GM21515 (cell line): ENCODE measurements around the gene PCBP4.

Source experiments
- ATAC-seq: cut with Tn5 transposase; IDR thresholded peaks from one replicate; pipeline ENCODE4 v1.9.1; 2021; ENCODE audit not compliant: unreplicated experiment

PCBP4 gene

DNA sequence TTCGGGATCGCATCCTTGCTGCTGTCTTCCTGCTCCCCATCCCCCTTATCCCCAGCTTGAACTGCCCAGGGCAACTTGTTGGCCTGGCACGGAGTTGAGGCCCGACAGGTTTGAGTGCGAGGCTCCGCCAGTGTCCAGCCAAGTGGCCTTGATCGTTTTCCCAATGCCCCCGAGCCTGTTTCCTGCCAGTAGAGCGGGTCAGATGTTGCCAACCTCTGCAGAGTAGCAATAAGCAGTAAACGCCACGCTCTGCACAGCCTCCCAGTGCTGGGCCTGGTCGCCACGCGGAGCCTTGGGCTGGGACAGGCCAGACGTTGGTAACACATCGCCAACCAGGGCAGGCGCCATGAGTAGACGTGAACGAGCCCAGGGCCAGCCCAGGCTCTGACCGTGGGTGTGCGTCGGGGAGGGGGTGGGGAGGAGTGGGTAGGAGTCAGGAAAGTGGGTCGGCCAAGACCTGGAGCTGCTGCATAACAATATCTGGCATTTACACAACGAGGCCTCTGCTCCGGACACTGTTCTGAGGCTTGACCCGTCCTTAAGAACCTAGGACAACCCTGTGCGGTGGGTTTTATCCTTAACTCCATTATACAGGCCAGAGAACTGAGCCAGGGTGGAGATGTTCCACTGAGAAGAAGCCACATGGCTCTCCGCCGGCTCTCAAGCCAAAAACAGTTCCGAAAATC lies 7.2 kb upstream of the PCBP4 start:
- peak; percentile 2 for ATAC-seq

DNA sequence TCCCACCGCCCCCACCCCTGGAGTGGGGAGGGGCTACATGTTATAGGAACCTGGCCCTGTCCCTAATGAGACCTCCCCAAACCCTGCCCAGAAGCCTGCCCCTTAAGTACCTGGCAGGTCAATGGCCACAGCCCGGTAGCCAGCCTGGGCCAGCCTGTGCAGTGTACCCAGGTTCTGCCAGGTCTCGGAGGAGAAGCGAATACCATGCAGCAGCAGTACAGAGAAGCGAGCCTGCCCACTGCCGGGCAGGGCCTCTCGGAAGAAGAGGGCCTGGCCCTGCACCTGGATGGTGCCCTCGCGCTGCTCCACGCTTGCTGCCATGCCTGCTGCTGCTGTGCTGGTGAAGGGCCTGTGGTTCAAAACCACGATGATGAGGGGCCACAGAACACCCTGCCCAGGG lies 4.1 kb upstream of the PCBP4 start:
- no peak for ATAC-seq

DNA sequence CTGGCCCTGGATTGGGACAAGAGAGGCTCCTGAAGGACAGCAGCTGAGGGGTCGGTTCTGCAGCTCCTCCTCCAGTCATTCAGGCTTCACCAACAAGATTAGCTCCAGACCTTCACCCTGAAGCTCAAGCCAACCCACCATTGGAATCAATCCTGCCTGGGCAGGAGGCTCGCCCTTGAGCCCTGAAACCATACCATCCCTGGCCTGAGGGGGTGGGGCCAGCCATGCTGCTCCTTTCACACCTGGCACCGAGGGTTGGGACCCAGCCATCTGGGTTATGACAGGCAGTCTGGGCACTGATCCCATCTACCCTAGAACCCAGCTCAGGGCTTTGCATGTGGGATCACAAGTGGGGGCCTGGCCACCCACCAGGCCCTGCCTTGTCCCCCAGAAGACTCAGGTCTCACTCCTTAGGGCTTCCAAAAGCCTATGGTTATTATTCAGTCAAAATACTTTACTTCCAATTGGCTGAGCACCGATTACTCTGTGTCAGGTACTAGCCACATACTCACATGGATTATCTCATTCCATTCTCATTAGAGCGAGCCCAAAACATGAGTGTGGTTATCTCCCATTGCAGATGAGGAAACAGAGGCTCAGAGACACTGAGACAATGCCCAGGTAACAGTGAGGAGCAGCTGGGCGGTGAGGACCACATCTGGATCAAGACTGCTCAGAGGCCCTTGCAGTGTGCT lies 3.5 kb upstream of the PCBP4 start:
- ATAC-seq: no peak

DNA sequence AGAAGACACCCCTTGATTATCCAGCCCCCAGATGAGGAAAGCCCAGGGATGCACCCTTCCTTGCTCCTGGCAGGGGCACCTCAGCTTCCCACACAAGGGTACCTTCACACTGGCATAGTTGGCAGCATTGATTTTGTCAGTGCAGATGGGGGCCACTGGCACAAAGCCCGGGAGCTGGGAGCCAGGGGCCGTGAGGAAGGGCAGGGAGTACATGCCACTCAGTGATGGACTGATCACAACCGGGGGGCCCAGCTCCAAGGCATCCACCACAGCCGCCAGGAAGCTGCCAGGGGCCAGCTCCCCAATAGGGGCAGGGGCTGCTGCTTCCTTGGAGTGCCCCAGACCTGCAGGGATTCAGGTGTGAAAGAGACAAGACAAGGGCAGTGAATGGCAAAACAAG lies 2.6 kb upstream of the PCBP4 start:
- ATAC-seq: no peak

DNA sequence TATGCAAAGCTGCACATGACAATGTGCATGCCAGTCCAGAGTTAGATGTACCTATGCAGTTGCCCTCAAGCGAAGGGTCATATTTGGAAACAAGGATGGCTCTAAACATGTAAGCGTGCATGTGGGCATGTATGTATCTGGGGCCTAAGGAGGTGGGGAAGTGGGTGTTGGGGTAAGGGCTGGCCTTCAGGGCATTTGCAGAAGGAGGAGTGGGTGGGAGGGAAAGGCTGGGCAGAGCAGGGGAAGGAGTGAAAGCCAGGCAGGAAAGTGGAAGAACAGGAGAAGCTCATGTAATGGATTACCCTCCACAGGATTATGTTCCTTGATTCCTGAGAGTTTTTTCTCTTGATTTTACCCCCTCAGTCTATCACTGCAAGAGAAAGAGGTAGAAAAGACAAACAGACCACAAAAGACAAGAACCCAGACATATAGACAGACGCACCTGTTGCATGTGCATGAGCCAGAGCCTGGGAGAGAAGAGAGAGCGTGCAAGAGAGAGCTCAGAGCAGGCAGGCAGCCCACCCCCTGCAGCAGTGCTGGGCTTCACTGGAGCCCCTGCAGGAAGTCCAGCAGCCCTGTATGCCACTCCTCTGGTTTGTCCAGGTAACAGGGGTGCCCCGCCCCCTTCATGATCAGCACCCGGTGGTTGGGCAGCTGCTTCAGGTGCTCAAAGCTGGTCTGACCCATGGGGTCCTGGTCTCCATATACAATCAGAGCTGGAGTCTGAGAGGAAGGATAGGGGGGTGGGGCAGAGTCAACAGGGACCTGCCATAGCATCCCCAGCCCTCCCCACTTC lies 1.8 kb upstream of the PCBP4 start:
- no peak for ATAC-seq

DNA sequence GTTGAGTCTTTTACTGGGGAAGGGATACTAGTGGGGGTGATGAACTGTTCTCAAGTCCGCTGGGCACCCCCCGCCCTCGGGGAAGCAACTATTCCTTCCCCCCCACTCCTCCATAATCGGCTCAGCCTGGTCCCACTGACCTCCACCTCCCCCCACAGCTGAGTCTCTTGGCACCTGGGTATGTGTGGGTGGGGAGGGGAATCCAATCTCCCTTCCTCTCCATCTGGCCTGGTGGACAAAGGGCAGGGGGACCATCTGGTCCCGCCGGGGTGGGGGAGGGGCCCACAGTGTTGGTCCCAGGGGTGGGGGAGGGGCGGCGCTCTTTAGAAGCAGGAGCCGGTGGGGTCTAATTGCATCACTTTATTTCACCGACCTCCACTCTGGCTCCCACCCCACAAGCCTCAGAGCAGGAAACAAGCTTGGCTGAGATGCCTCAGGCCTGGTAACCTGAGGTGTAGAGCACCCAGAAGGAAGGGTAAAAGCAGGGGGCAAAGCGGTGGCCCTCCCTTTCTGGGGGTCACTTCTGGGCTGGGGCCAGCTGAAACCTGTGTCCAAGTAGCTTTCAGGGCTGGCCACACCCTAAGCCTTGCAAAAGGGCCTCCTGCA lies 1.0 kb upstream of the PCBP4 start:
- no peak for ATAC-seq

DNA sequence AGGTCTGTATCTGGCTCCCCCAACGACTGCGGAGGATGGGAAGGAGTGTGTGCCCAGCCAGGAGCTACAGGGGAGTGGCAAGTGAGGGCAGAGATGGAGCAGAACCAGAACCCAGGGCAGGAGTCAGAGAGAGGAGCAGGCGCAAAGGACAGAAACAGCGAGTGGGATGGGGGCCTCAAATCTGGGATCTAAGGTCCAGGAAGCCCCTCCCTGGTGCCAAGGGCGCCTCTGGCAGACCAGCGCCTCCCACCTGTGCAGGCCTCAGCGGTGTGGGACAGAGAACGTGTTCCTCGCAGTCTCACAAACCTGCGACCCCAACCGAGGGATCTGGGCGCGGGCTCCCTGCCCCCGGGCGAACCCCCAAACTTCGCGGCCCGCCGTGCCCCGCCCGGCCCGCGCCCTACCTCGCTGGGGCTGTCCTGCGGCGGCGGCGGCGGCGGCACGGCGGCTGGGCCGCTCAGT lies 301 bp downstream of the PCBP4 start:
- peak; percentile 24 for ATAC-seq

DNA sequence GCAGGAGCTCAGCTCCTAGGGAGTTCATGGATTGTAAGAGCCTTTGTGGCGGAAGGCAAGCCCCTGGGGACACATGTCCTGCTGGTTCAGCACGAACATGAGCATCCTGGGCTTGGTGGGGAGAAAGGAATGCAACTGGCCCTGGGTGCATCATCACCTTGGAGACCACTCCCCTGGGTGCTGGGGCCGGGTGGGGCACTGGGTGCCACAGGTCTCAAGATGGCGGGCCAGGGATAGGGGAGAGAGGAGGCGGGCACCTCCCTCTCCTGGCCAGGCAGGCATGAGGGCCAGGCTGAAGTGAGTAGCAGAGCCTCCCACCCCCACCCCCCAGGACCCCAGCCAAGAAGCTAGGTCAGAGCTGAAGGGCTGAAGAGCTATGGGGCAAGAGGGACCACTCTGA lies 768 bp downstream of the PCBP4 start:
- no peak for ATAC-seq

DNA sequence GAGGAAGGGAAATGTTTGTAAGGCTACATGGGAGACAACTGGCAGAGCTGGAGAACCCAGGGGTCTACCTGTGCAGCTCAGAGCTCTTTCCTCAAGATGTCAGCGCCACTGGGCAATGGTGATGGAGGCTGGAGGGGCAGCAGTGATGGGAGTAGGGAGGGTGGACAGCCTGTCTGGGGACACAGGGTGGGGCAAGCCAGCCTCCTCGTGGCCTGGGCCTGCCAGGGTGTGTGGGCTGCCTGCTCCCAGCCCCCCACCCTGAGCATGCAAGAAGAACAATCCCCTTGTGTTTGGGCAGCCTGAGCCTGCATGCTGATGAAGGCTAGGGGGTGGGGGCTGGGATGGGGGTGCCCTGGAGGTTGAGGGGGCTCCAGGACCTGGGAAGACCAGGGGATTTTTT lies 1.2 kb downstream of the PCBP4 start:
- no peak for ATAC-seq

DNA sequence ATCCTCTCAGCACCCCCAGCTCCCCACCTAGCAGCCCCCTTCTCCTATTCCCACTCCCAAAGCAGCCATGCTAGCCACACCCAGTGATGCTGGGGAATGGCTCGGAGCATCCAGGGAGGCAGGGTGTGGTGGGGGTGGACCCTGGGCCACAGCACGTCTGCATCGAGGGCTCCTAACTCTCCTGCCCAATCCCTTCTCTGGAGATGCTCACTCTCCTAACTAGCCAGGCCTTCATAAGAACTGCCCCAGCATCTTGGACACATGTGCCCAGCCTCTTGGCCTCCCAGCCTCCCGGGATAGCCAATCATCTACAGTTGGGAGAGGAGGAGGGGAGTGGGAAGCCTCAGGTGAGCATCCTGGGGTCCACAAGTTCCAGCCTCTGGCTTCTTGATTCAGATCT lies 2.7 kb downstream of the PCBP4 start:
- ATAC-seq: no peak

DNA sequence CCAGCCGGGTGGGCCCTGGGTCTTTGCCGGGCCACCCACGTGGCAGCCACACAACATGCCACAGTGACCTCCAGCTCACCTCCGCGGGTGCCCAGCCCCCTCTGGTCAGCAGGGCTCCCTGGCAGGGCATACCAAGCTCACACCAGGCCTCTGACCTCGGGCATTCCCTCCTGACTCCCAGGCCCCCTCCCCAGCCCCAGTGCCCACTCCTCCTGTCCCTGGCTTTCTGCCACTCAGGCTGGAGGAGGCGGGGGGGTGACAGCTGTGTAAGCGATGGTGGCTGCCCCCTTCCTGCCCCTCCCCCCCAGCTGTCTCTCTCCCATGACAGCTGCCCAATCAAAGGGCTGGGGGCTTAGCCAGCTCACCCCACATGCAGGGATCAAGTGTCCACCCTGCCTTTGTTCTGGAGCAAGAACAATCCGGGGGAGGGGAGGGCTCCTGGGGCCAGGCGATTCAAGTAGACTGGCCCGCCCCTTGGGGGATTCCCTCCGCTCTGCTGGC lies 3.3 kb downstream of the PCBP4 start:
- ATAC-seq: no peak

DNA sequence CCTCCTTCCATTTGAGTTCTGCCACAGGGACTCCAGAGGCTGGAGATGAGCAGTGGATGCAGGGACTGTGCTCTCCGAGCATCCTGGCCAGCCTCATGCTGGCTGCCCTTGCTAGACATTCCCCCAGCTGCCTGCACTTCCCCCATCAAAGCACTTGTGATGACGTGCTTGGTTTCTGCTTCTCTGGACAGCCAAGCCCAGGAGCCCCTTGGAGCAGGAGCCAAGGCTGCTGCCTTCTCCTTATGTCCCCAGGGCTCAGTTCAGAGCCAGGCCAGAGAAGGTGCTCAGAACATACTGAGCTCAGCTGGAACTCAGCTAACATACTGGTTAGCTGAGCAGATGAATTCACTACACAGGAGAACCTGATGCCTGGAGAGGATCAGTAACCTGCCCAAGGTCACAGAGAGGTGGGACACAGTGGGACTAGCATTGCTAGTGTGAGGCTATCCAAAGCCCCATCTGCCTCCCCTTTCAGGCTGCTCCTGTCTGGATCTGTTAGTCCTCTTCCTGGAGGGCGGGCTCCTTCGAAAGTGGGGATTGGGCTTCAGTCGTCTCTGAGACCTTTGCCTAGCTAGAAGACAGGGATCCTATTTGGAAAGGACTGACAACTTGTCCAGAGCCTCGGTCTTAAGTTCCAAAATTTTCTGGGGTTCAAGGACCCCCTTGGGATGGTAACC lies 4.3 kb downstream of the PCBP4 start:
- ATAC-seq: no peak

DNA sequence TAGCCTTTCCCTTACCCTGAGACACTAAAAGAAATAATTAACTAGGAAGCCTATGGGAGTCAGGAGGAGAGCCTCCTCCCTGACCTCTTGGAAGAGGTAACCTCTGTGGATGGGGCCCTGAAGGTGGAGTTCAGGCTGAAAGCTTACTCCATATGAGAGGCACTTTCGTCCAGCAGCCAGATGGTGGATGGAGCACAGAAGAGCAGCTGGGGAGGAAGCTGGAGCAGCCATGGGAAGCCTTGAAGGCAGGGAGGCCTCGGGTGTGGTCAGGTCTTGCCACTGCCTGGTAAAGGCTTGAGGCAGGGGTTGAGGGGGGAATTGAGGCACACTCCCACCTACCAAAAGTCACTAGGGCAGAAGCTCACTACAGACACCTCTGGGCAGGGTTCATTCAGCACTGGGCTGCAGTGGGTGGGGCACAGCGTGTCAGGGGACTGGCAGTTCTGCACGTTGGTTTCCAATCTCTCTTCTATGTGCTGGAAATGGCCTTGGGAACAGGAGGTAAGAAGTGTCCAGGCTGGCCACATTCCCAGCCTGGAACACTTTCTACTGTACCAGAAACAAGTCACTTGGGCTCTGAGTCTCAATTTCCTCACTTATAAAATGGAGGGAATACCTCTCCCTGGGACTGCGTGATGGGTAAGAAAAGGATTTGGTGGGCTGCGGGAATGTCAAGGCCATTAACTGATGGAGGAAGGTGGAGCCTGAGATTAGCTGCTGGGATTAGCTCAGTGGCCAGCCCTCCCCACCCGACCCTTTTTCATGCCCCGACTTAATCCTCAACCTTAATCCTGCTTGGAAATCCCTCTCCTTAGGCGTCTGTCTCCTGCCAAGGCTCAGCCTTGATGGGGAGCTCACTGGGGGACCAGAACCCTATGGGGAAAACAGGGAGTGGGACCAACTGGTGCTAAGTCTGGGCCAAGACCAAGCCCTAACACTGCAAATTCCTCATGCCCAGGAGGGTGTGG lies 5.4 kb downstream of the PCBP4 start:
- ATAC-seq: no peak

DNA sequence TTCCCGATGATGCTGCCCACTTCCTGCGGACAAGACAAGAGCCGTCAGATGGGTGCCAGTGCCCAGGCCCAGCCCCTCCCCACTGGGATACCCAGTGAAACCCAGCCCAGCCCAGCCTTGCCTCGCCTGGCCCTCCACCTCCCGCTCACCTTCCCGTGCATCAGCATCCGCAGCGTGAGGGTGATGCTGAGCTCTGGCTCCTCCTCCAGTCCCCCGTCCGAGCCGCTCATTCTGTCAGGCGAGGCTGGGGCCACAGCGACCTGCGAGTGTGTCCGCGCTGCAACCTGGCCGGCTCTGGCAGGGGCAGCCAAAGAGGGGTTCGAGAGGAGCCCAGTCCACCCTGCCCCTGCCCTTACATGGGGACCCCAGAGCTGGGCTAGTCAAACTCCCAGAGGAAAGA lies 6.2 kb downstream of the PCBP4 start:
- ATAC-seq: no peak

DNA sequence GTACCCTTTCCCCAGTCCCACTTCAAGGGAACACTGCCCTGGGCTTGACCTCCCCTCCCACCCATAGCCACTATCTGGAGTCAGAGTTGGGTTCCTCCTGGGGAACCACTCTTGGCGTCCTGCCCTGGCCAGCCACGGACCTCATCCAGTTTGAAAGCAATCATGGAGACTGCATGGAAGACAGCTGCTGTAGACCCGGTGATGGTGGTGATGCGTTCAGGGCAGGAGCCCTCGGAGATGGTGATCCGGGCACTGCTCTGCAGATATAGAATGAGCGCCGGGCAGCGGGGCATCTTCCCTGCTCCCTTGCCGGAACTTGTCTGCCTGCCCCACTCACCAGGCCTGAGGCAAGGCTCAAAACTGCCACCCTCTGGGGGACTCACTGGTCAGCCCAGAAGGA lies 6.9 kb downstream of the PCBP4 start:
- ATAC-seq: no peak

DNA sequence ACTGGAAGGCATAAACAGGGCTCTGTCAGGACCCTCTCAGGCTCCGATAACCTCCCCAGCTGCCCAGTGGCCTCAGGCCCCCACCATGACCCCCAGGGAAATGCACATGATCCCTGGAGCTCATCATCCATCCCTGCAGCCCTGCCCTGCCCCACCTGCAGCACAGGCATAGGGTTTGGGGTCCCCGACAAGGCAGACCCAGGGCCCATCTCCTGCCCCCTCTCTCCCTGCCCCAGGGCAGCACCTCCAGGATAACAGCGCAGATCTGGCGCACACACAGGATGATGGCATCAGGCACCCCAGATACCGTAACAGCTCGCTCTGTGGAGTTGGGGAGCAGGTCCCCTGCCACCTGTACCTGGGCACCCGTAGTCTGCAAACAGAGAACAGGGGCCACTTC lies 7.6 kb downstream of the PCBP4 start:
- ATAC-seq: no peak

DNA sequence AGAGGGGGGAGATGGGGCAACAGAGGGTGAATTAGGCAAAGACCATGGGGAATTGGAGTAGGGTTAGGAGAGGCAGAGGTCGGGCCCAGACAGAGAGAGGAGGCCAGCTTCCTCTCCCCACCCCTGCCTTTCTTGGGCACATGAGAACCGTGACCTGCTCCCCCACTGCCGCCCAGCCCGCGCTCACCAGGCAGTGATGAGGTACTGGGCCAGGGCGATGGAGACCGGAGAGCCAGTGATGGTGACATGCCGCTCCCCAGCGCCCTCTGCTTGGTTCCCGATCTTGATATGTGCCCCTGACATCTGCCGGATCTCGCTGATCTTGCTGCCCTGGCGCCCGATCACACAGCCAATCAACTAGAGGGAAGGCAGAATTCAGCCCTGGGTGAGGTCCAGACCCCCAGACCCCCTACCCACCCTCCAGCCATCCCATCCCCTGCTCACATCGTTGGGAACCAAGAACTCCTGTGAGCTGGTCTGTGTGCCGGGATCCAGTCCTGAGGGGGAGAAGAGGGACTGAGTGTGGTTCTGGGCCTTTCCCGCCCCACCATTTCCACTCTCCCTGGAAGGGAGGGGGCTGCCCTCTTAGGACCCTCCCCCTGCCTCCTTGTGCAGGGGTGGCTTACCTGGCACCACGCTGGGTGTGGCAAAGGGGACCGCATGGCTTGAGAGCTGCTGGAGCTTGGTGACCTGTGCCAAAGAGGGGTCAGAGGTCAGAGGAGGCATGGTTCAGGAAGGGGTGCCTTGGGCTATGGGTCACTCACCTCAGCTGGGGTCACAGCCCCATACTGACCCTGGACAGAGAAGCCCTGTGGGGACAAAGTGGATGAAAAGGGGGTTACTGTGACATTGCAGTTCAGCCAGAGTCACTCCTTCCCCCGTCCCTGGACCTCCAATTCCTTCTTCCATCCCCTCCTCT lies 8.4 kb downstream of the PCBP4 start:
- no peak for ATAC-seq

DNA sequence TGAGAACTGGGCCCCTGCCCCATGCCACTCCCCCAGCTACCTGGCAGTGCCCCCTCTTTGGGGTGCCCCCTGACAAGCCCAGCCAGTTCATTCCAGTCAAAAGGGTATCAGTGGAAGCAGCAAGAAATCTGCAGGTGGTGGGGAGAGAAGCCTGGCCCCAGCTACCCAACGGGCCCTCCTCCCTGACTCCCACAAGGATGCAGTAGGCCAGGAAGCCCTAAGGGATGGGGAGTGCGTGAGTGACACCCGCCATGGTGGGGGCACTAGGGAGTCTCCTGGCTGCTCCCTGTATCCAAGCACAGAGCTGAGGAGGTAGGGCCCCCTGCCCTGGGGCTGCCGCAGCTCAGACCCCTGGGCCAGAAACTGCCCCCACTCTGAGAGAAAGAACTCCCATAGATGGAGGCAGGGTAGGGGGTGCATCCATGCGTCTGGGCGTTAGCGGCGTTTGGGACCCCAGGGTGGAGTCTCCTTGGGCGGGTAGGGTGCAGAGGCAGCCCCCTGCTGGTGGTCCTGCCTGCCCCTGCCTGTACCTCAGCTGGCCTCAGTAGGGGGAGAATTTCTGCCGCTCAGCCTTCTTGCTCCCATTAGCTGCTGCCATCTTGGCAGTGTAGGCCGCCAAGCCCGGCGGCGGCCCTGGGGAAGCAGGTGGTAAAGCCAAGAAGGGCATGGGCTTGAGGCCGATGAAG lies 9.6 kb downstream of the PCBP4 start:
- ATAC-seq: no peak
